ENCODE data around the gene BMP6.
"Not testable (repeated sequence)": the region's sequence is repeated elsewhere in the genome, so short reads cannot be mapped to it uniquely, and the experiment has no call there.

BMP6 gene

DNA sequence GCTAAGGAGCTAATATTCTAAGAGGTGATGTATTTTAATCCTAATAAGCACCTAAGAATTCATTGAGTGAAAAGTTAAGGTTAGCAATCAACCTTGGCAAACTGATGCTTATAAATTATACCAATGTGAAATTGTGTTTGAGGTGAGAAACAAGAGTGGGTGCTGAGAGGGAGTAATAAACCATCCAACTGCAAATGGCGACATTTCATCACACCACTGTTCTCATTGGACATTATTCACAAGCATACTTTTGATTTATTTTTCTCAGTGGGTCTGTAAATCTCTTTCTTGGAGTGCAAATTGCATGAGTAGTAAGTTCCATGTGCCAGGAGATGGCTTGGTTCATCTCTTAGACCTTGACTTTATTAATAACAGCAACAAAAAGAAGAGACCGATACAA is 71.5 kb downstream of the BMP6 start:
- DNase-seq = no peak

DNA sequence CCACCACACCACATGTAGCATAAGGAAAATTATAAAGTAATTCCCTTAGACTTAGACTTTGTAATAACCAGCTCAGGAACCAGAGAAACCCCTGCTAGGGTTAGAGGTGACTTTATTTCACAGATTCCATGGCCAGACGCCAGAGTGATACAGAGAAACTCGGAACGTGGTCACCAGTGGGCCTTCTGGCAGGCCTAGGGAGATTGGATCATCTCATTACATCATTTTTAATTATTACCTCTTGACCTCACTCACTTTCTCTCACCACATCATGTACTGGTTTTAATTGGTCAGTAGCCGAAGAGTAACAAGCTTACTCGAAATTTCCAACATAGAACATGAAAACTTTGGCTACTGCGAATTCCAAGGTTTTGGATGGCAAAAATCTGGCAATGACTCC is 72.9 kb downstream of the BMP6 start:
- DNase-seq = no peak

- DNase-seq = no peak
Measured at GRCh38 chr6:7802662-7803061, 76.8 kb downstream of the BMP6 start.

- DNase-seq = no peak
Measured at GRCh38 chr6:7803214-7803613, 77.3 kb downstream of the BMP6 start.

DNA sequence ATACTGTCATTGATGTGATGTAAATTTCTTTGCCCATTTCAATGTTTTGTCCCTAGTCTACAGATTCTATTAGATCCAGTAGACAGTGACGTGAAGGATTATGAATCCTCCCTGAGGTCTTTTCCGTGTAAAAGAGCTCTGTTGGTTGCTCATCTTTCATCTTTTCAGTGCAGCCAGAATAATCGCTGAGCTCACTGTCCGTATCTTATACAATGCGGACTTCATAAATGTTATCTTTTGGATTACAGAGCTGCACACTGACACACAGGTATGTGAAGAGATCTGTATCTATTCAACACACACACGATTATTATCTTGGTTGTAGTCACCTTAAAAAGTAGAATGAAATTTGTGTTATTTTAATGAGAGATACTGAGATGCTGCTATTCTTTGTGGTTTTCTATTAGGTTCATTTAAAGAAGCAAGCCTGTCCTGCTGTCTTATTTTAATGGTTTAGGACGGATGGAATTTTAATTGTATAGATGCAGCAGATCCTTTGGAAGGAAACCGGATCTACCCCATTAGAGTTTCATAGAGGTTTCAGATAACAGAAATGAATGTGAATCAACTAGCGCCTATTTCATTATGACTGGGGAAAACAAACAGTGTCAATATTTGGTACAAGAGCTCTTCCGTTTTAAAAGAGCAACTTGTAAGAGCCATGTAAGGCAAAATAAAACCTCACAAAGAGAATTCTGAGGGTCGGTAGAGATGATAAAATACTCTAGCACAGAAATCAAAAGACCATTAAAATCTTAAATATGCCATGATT is 79.4 kb downstream of the BMP6 start:
- DNase-seq = no peak

GRCh38 chr6:7805850-7806214 is 79.9 kb downstream of the BMP6 start:
- no peak for DNase-seq

- DNase-seq = no peak
Measured at GRCh38 chr6:7806711-7807110, 80.8 kb downstream of the BMP6 start.

DNA sequence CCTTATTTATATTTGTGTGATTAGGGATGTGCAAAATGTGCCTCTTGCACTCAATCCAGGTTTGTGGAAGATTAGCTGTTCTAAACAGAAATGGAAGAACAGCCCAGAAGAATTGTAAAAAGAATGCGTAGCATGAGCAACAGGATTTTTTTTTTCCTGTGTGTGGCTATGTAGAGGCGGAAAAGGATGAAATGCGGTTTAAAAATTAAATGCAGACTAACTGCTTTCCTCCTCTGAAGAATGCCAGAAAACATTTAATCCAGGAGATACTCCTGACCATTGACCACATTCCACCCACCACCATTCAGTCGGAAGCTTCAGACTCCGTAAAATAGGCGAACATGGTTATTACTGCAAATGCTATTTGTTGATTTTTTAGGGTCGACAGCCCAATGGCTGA is 83.4 kb downstream of the BMP6 start:
- no peak for DNase-seq

DNA sequence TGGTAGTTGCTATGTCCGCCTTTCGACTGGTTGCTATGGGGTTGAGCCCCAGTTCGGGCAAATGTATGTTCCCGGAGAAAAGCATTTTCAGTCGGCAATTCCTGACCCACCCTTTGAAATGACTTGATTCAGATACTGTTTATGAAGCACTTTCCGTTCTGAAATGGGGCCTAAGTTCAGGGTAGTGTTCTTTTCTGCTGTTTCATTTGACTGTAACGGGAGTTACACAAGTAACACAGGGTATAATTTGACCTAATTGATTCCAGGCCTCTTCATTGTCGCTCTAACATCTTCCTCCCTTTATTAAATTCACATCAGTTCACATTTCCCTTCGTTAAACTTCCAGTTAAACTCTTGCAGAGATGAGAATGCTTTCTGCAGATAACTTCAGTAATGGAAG is 85.5 kb downstream of the BMP6 start:
- no peak for DNase-seq

DNA sequence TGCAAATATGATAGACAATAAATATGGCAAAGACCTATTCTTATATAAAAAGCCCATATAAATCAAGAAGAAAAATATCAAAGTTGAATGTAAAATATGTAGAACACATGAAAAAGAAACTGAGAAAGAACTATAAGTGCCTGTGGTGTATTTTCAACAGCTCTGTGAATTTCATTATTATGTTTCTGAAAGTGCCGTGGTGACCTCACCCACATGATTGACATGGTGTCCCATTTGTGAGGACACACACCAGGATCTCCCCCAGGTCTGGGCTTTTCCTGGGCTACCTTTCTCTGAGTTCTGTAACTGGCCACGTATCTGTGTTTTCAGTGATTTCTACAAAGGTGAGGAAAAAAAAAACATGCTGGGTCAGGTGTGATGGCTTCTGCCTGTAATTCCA is 86.7 kb downstream of the BMP6 start:
- DNase-seq = no peak

DNA sequence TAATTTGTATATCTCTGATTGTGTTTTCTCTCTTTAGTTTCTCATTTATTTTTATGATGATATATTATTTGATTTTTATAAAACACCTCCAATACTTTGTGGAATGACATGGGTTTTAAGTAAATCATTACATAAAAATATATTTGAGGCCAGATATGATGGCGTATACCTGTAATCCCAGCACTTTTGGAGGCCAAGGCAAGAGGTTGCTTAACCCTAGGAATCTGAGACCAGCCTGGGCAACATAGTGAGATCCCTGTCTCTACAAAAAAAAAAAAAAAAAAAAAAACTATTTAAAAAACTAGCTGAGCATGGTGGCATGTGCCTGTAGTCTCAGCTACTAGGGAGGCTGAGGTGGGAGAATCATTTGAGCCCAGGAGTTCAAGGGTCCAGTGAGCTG is 87.3 kb downstream of the BMP6 start:
- DNase-seq = no peak

DNA sequence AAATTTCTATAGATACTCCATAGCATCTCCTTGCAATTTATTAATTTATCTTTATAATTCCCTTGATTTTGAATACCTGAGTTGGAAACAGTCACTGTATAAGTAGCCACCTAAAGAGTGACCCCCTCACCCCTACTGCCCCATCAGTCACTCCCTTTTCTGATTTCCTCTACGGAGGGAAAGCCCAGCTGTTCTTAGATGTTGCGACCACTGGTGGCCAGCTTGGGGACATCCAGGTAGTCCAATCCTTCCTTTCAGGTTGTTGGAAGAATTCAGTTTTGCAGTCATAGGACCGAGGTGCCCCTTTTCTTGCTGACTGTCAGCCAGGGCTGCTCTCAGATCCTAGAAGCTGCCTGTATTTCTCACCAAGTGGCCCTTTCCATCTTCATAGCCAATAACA is 87.8 kb downstream of the BMP6 start:
- DNase-seq = no peak

DNA sequence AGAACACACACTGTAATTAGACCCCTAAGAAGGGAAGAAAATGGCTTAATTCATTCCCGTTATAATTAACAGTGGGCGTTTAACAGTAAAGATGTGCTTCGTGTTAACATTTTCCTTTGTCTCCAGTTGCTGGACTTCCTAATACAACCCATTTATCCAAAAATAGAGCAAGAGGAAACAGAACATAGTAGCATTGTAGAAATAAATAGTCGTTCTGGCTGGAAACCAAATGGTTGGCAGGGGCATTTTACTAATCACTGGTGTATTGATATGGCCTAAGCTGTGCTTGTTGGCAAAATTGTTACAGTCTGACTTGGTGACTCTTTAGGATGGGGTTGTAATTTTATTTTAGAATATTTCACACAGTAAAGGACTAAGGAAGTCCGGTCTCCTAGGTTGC is 89.8 kb downstream of the BMP6 start:
- no peak for DNase-seq

- not testable (repeated sequence) for DNase-seq
Measured at GRCh38 chr6:7817184-7817583, 91.3 kb downstream of the BMP6 start.

GRCh38 chr6:7818257-7819214 is 92.6 kb downstream of the BMP6 start:
- DNase-seq = no peak

DNA sequence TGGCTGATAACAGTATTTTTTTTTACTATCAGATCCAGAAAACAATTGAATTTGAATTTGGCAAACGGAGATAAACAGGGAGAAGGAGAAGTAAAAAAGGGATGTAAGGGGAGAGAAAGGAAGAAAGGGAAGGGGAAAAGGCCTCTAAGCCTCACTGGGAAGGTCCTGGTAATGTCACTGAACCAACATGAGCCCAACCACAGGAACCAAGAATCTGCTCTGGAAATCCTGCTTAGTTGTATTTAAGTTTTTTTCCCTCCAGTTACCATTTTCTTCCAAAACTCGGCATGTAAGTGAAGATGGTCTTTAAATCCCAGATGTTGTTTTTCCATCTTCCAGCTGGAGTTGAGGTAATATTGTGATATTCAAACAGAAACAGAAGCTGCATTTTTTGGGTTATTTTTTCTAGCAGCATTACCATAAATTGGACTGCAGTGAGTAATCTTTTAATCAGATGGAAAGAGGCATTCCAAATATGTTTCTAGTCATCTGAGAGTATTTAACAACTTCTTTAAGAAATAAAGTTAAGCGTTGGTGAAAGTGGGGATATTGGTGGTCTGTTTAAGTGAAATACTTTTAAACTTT is 93.6 kb downstream of the BMP6 start:
- DNase-seq = no peak

- no peak for DNase-seq
Measured at GRCh38 chr6:7820288-7820835, 94.5 kb downstream of the BMP6 start.

- DNase-seq = no peak
Measured at GRCh38 chr6:7821426-7821825, 95.5 kb downstream of the BMP6 start.

DNA sequence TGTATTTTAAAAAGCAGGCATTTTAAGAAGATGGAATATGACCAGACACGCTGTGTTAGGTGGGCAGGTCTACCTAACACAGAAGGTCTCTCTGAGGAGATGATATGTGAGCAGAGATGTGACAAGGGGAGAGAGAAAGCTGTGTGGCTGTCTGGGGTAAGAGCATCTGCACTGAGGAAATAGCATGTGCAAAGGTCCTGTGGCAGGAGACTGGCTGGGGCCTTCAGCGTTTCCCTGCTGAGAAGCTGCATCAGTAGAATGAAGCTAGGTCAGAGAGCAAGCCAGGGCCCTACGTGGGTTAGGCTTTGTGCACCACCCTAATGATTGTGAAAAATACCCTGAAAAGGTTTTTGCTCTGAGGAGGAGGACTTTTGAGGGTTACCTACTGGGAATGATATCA is 97.7 kb downstream of the BMP6 start:
- no peak for DNase-seq

DNA sequence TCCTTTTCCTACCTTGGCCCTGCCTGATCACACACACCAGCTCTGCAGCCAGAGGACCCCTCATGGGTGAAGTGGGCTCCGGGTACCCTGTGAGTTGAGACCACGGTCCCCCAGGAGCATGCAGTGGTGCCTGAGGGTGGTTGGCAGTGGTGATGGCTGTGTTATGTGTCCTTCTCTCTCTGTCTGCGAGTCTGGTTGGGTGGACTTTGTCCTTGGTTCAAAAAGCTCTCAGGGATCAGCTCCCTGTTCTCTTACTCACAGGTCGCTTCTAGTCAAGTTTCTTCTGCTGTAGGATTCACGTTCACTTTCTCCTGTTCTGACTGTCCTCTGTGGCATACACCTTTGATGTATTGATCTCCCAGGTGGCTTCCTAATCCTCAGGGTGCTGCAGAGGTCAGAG is 100.1 kb downstream of the BMP6 start:
- DNase-seq = no peak

- DNase-seq = no peak
Measured at GRCh38 chr6:7827142-7827541, 101.2 kb downstream of the BMP6 start.

GRCh38 chr6:7828124-7828523 is 102.2 kb downstream of the BMP6 start:
- no peak for DNase-seq
